Stimulated activated CD4-positive, alpha-beta T cell treated with anti-CD3 and anti-CD28 coated beads, TNF-alpha, amount 100 ng/mL, for 24 hours (primary cell): ENCODE measurements around the gene WAPL.
"Not testable (repeated sequence)": the region's sequence is repeated elsewhere in the genome, so short reads cannot be mapped to it uniquely, and the experiment has no call there.

Source experiments
- DNase-seq, 3 experiments: peaks; one replicate each; pipeline ENCODE4 v3.0.0-alpha.2; 2020; ENCODE audit warnings: low read depth in 3 of 3

Gene WAPL, protein sequence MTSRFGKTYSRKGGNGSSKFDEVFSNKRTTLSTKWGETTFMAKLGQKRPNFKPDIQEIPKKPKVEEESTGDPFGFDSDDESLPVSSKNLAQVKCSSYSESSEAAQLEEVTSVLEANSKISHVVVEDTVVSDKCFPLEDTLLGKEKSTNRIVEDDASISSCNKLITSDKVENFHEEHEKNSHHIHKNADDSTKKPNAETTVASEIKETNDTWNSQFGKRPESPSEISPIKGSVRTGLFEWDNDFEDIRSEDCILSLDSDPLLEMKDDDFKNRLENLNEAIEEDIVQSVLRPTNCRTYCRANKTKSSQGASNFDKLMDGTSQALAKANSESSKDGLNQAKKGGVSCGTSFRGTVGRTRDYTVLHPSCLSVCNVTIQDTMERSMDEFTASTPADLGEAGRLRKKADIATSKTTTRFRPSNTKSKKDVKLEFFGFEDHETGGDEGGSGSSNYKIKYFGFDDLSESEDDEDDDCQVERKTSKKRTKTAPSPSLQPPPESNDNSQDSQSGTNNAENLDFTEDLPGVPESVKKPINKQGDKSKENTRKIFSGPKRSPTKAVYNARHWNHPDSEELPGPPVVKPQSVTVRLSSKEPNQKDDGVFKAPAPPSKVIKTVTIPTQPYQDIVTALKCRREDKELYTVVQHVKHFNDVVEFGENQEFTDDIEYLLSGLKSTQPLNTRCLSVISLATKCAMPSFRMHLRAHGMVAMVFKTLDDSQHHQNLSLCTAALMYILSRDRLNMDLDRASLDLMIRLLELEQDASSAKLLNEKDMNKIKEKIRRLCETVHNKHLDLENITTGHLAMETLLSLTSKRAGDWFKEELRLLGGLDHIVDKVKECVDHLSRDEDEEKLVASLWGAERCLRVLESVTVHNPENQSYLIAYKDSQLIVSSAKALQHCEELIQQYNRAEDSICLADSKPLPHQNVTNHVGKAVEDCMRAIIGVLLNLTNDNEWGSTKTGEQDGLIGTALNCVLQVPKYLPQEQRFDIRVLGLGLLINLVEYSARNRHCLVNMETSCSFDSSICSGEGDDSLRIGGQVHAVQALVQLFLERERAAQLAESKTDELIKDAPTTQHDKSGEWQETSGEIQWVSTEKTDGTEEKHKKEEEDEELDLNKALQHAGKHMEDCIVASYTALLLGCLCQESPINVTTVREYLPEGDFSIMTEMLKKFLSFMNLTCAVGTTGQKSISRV (N-terminal part only)

DNA sequence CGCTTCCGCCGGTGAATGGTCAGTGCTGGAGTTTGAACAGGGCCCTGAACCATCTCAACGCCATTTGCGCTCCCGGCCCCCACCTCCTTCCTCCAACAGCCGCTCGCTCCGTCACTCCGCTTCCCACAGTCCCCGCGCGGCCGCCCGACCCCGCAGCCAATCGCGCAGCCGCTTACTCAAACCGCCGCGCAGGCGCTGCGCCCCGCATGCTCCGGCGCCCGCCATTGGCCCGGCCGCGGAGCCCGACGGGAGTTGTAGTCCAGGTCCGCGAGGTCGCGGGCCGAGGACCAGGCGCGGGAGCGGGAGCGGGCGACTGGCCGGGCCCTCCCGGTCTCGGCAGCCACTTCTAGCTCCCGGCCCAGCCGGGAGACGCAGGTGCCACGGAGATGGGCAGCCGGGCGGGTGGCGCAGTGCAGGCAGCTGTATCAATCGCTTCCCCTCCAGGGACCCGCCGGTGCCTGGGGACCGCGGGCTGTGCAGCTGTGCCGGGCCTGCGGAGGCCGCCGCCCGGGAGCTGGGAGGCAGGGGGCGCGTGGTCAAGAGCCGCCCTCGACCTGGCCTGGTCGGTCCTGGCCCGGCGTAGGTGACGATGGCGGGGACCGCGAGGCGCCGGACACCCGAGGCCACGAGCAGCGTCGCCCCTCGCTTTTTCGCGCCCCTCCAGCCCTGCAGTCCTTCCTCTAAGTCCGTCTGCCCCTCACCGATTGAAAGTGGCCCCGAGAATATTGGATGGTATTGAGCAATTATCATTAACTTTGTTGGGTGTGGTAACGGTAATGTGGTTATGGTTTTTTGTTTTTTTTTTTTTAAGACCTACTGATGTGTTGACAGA lies at the start of gene WAPL:
WAPL (minus strand) TSS at position 115 of the 832 bp plus-strand sequence. CDS start 3,723 bp downstream, outside the sequence.
- DNase-seq, result peak; percentile 90 to 93 (median 91)

DNA sequence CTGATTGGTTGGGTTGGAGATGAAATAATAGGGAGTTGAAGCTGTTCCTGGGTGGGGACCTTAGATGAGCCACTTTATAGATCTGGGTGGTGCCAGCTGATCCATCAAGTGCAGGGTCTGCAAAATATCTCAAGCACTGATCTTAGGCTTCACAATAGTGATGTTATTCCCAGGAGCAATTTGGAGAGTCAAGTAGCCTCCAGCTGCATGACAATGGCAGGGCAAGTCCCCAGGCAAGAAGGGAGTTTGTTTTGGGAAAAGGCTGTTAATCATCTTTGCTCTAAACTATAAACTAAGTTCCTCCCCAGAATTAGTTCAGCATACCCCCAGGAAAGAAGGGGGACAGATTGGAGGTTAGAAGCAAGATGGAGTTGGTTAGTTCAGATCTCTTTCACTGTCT lies 47.7 kb upstream of the WAPL start:
- DNase-seq, result no peak

DNA sequence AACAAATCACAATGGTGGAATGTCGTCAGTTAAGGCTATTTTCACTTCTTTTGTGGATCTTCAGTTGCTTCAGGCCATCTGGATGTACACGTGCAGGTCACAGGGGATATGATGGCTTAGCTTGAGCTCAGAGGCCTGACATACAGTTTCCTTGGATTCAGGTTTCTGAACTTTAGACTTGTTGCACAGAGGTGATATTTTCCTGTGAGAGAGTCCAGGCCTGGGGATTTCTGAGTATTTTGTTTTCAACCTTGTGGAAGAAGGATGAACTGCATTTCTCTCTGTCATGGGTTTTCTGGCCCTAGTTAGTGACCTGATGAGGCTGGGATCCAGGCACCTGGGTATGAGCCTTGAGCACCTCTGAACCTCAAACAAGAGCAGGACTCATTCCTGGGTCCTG lies 44.9 kb upstream of the WAPL start:
- not testable (repeated sequence) for DNase-seq

DNA sequence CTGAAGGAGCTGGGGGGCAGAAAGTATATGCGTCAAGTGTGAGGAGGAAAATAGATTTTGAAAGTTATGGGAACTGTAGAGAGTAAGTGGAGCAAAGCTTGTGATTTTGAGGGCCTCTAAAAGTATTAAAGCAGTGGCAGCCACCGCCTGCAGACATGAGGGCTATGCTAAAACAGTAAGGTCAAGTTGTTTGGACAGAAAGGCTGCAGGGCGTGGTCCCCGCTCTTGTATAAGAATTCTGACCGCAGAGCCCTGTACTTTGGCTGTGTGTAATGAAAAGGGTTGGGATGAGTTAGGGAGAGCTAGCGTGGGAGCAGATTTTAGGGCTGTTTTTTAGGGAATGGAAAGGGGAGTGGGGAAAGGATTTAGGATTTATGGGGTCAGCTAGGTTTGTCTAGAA lies 41.7 kb upstream of the WAPL start:
- DNase-seq, result not testable (repeated sequence)

DNA sequence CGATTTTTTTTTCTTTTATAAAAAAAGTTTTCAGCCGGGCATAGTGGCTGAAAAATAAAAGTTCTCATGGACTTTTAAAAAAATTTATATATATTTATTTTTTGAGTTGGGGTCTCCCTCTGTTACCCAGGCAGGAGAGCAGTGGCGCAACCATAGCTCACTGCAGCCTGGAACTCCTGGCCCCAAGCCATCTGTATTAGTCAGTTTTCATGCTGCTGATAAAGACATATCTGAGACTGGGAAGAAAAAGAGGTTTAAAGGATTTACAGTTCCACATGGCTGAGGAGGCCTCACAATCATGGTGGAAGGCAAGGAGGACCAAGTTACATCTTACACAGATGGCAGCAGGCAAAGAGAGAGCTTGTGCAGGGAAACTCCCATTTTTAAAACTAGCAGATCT lies 37.1 kb upstream of the WAPL start:
- not testable (repeated sequence) for DNase-seq

DNA sequence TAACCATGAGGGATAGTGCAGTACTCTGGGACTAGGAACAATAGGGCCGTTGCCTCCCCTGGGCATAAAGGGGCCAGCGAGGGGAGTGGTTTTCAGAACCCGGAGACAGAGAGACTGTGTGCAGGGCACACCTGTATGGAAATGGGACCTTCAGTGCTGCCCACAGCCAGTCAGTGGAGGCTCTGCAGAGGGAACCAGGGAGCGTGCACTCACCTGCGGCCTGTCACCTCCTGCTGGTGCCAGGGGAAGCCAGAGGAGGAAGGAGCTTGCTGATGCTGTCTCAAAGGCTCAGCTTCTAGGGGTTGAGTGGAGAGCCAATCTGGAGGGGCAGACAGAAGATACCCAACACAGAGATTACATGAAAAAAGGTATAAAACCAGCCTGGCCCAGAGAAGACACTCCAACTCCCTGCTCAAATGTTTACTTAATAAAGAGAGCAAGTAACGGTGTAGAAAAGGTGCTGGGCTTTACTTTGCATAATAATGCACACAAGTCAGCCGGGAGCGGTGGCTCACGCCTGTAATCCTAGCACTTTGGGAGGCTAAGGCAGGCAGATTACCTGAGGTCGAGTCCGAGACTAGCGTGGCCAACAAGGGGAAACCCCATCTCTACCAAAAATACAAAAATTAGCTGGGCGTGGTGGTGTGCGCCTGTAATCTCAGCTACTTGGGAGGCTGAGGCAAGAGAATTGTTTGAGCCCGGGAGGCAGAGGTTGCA lies 35.5 kb upstream of the WAPL start:
- no peak for DNase-seq

DNA sequence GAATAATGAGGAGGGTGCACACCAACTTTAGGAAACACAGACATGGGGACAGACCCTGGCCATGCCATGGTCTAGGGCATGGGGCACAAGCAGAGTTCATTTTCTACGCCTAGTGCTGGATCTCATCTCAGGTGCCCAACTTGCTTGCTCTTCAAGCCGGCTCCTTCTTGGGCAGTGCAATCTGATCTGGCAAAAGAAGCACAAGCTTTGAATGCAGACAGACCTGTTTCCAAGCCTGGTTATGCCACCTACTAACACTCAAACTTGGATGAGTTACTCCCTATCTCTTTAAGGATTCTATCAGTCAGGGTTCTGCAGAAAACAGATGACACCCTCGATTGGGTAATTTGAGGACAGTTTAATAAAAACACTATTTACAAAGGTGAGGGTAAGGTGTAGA lies 34.9 kb upstream of the WAPL start:
- no peak for DNase-seq

DNA sequence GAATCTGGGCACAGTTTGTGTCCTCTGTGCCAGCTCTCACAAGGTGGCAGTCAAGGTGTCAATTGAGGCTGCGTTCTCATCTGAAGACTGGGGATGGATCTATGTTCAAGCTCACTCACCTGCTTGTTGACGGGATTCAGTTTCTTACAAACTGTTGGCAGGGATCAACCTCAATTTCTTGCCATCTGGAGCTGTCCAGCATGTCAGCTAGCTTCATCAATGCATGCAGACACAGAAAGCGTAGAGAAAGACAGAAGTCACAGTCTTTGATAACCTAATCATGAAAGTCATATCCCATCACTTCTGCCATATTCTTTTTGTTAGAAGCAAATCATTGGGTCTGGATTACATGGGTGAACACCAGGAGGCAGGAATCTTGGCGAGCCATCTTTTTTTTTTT lies 32.0 kb upstream of the WAPL start:
- DNase-seq, result no peak

DNA sequence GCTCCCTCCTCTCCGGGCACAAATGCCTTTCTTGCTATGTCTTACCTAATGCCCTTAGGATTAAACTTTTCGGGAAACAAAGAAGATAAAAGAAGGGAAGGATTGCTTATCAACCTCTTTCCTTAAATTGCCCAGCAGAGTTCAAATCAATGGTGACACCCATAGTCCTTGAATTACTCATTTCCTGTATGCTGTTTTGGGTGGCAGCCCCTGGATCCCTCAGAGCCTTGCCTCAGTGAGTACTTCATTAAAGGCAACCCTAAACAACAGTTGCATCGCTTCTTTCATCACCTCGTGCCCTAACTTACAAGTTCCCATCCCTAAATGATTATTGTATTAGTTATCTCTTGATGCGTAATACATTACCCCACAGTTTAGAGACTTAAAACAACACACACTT lies 31.6 kb upstream of the WAPL start:
- no peak for DNase-seq

DNA sequence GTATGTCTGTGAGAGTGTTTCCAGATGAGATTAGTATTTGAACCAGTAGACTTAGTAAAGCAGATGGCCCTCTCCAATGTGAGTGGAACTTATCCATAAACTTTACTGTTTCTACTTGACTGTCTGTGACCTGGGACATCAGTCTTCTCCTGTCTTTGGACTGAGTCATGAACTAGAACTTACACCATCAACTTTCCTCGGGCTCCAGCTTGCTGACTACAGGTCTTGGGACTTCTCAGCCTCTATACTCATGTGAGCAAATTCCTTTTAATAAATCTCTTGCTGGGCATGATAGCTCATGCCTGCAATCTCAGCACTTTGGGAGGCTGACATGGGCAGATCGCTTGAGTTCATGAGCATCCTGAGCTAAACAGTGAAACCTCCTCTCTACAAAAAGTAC lies 25.7 kb upstream of the WAPL start:
- no peak for DNase-seq

DNA sequence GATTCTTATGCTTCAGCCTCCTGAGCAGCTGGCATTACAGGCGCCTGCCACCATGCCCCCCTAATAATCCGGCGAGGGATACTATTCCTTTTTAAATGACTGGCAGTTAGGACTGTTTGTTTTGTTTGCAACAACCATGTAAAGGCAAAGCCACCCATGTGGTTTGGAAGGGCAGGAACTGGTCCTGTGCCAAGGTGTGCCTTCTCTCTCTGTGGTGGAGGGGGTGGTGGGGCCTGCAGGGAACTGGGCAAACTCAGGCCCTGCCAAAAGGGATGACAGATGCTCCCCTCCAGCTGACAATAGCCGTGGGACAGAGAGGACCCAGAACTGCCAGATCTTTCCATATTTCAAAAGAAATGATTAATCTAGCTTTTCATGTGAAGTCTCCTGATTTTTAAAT lies 23.5 kb upstream of the WAPL start:
- DNase-seq, result no peak

DNA sequence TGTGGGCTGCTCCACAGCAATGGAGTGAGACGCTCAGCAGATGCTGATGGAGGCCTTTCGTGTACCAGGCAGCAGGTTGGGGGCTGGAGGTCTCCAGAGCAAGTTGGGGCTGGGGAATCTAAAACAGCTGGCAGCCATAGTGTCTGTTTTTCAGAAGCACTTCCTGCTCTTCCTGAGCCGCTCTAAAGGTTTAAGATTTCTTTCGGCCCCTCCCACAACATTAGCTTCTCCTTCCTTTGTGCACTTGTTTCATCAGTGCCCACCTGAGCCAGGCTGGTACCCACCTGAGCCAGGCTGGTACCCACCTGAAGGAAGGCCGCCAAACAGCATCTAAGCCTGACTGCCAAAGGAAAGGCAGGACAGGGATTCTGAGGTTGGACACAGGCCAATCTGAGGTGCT lies 18.4 kb upstream of the WAPL start:
- no peak for DNase-seq

DNA sequence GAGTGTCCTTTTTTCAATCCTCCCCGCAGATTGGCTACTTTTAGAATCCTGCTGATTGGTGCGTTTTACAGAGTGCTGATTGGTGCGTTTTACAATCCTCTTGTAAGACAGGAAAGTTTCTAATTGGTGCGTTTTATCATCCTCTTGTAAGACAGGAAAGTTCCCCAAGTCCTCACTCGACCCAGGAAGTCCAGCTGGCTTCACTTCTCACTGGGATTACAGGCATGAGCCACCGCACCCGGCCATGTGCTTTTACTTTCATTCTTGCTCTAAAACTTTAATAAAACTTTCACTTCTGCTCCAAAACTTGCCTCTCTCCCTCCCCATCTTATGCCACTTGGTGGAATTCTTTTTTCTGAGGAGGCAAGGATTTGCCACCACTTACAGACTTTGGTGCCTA lies 17.0 kb upstream of the WAPL start:
- DNase-seq, result no peak

DNA sequence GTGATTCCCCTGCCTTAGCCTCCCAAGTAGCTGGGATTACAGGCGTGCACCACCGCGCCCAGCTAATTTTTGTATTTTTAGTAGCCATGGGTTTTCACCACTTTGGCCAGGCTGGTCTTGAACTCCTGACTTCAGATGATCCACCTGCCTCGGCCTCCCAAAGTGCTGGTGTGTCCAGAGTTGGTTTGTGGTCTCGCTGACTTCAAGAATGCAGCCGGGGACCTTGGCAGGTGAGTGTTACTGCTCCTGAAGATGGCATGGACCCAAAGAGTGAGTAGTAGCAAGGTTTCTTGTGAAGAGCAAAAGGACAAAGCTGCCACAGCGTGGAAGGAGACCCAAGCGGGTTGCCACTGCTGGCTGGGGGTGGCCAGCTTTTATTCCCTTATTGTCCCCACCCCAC lies 16.4 kb upstream of the WAPL start:
- DNase-seq, result not testable (repeated sequence)

DNA sequence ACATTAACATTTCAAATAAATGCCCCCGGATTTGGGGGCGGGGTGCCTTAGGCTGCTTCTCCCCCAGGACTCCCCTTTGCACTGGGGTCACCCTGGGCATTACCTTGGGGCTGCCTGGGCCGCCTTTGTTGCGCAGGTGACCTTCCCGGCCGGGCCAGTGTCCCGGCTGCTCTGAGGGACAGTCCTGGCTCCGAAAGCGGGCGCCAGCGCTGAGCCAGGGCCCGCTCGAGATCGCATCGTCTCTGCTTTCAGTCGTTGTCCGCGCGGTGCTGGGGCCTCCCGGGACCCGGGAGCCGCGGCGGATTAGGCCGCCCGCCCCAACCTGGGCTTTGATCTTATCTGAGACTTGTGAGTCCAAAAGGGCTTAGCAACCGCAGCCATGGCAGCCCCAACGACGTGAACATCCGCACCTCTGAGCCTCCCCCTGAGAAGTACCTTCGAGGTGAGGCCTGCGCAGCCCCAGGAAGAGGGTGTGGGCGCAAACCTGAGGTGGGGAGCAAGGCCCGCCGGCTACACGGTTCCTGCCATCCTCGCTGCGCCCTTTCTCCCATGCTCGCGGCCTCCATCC lies 14.8 kb upstream of the WAPL start:
- peak in 1 of 3 experiments; percentile 28 for DNase-seq

DNA sequence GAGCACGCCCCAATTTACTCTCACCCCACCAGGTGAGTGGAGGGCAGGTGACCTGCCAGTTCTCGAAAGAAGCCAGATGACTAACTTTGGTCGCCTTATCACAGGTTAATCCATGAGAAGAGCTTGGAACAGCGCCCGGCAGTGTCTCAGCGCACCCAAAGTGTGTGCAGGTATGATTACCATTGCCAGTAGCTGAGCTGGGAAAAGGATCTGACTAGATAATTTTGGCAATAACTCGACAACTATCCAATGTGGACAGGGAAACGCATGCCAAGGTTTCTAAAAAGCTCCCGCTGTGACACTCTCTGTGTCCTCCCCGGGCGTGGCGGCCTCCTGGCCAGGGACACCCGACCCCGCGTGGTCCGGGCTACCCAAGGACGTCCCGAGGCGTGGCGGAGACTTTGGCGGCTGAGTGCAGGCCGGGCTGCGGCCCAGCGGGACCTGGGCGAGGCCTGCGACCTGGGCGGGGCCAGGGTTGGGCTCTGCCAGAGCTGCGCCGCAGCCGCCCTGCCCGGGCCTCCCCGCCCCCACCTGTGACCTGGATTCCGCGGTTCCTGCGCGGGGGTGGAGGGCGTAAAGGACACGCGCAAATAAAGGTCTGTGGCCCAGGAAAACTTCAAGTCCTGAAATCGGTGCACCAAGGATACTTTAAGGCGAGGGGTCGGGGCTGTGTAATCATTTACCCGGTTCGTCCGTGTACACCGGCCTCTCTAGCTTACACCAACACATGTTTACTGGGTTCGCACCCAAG lies 13.7 kb upstream of the WAPL start:
- DNase-seq, result peak in 1 of 3 experiments; percentile 21

DNA sequence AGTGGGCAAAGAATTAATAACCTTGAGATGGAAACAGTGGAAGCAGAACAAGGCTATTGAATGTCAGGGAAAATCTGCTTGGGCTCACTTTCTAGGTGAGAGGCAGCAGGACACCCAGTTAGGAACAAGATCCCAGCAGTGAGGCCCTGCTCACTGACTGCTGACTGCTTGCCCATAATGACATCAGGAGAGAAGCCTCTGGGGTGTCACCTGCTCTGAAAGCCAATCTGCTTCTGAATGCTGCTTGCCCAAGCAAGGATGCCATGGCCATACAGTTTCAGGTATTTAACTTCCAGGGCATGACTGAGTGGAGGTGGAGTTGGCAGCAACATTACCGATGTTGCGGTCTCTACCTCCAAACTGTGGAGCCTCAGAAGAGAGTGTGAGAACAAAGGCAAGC lies 11.7 kb upstream of the WAPL start:
- no peak for DNase-seq

DNA sequence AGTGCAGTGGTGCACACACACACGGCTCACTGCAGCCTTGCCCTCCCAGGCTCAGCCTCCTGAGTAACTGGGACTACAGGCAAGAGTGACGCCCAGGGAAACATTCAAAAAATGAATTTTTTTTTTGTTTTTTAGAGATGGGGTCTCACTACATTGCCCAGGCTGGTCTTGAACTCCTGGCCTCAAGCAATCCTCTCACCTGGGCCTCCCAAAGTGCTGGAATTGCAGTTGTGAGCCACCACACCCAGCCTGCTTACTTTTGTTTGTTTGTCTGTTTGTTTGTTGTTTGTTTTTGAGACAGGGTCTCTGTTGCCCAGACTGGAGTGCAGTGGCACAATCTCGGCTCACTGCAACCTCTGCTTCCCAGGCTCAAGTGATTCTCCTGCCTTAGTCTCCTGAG lies 7.1 kb upstream of the WAPL start:
- not testable (repeated sequence) for DNase-seq

DNA sequence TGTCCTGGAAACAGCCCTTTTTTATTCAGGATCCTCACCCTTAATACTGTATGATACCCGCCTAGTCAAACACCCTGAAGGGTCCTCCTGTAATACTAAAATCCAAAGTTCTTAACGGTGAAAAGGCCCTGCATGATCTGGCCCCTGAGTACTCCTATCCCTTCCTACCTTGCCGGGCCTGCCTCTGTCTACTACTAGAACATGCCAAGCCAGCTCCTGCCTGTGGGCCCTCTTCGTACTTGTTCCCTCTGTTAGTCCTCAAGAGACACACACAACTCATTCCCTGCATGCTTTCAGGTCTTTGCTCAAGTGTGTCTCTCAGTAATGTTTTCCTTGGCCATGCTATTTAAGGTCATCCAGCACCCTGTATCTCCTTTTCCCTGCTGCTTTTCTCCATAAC lies 5.0 kb upstream of the WAPL start:
- no peak for DNase-seq

DNA sequence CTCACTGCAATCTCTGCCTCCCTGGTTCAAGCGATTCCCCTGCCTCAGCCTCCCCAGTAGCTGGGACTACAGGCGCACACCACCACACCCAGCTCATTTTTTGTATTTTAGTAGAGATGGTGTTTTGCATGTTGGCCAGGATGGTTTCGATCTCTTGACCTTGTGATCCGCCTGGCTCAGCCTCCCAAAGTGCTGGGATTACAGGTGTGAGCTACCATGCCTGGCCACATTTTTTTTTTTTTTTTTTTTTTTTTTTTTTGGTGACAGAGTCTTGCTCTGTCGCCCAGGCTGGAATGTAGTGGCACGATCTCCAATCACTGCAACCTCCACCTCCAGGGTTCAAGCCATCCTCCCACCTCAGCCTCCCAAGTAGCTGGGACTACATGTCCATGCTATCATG lies 4.1 kb upstream of the WAPL start:
- not testable (repeated sequence) for DNase-seq
